Measurements from ENCODE around the gene LRRN4. TPM values are rescaled to one million over a fixed set of nuclear protein-coding genes. Genes with fewer than 3 reads are reported as not detected.
"Not testable (repeated sequence)": the region's sequence is repeated elsewhere in the genome, so short reads cannot be mapped to it uniquely, and the experiment has no call there.

LRRN4 gene
- total and polyA plus RNA-seq, 4 donors: 0.14 to 0.18 (median 0.16) TPM

DNA sequence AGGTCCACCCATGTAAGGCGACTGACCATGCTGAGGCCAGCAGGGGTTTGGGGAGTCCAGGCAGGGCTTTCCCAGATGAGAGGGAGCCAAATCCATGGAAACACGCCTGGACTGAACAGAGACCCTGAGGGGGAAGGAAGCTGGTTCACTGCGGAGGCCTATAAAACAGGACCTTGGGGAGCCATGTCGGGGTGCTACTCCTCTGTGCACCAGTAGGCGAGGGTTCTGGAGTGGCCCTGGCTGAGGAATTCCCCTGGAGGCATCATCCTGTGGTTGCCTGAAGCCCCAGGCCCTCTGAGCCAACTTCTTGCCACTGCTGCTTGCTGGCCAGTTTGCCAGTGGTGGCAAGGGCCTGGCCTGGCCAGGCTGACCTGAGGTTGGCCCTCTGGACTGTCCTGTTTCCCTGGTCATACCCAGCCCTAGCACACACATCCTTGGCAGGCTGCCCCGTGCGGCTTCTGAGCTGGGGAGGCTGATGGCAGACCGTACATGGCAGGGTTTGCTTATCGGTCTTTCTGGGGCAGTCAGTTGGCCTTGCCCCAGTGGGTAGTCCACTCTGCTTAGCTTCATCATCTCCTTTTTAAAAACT, 2.2 kb upstream of the LRRN4 start:
- peaks cover 10 to 25% (median 17%) of the 10 kb centered on the region in 4 donors for H3K4me1 ChIP-seq (ENCODE audit: control insufficient read depth in 4 of 4, insufficient read depth in 4 of 4, low read length in 3 of 4)
- TF ChIP-seq RAD21 (IDR thresholded peaks at IDR 0.05) (no peak), HNF4A (conservative IDR thresholded peaks at IDR 0.05) (peak; percentile 57 to 89), RXRA (IDR thresholded peaks at IDR 0.05) (peak in 1 of 2 donors; percentile 84), YY1 (IDR thresholded peaks at IDR 0.05) (peak; percentile 60)
- TF ChIP-seq, protein P1, sequence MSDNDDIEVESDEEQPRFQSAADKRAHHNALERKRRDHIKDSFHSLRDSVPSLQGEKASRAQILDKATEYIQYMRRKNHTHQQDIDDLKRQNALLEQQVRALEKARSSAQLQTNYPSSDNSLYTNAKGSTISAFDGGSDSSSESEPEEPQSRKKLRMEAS (IDR thresholded peaks at IDR 0.05): peak; percentile 21
- no peaks in the 10 kb centered on the region for H3K9me3 ChIP-seq (ENCODE audit: control insufficient read depth in 4 of 4, low read length in 3 of 4)
- no peak overlapping the region for H3K9ac ChIP-seq (ENCODE audit: low read depth in 1 of 2, low read length in 2 of 2)
- no peak overlapping the region for H3K4me3 ChIP-seq (ENCODE audit: low read depth in 1 of 3, low read length in 3 of 3)
- H3K27ac ChIP-seq (ENCODE audit: low read depth in 1 of 2, low read length in 2 of 2): no peak overlapping the region
- no peak for DNase-seq (ENCODE audit: low spot score)
- no peaks in the 10 kb centered on the region for H3K36me3 ChIP-seq (ENCODE audit: control insufficient read depth in 4 of 4, insufficient read depth in 3 of 4, low read depth in 1 of 4, low read length in 3 of 4)
- peaks cover 0 to 3% (median 0%) of the 10 kb centered on the region in 4 donors for H3K27me3 ChIP-seq (ENCODE audit: control insufficient read depth in 4 of 4, insufficient read depth in 4 of 4, low read length in 3 of 4)
- WGBS: 63% methylated on average over 9 of the region's 9 CpGs

DNA sequence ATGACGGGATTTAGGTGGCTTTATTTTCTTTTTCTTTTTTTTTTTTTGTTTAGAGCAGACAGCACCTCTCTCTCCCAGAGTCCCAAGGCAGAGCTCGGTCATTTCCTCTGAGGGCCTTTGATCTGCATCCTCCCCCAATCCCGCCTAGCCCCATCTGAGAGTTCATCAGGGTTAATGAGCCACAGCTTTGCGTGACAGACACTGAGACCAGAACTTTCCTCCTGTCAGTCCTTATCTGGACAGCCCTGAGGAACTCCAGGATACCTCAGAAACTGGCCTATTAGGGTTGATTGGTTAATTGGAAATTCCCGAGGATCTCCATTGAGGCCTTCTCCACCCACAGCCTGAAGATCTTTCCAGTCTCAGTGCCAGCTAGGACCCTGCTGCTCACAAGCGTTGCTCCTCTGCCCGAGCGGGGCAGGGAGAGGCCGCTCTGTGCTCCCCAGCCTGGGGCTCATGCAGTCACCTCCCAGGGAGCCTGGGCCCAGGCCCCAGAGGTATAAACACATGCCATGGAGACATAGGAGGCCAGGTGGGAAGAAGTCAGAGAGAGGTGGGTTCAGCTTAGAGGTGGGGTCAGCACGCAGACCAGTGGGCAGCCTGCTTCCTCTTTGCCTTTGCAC, 1.4 kb upstream of the LRRN4 start:
- H3K4me3 ChIP-seq (ENCODE audit: low read depth in 1 of 3, low read length in 3 of 3): no peak overlapping the region
- 86% methylated on average over 10 of the region's 10 CpGs for WGBS
- H3K4me1 ChIP-seq (ENCODE audit: control insufficient read depth in 4 of 4, insufficient read depth in 4 of 4, low read length in 3 of 4): peaks cover 10 to 25% (median 17%) of the 10 kb centered on the region in 4 donors
- no peak overlapping the region for H3K27ac ChIP-seq (ENCODE audit: low read depth in 1 of 2, low read length in 2 of 2)
- TF ChIP-seq, protein P2, sequence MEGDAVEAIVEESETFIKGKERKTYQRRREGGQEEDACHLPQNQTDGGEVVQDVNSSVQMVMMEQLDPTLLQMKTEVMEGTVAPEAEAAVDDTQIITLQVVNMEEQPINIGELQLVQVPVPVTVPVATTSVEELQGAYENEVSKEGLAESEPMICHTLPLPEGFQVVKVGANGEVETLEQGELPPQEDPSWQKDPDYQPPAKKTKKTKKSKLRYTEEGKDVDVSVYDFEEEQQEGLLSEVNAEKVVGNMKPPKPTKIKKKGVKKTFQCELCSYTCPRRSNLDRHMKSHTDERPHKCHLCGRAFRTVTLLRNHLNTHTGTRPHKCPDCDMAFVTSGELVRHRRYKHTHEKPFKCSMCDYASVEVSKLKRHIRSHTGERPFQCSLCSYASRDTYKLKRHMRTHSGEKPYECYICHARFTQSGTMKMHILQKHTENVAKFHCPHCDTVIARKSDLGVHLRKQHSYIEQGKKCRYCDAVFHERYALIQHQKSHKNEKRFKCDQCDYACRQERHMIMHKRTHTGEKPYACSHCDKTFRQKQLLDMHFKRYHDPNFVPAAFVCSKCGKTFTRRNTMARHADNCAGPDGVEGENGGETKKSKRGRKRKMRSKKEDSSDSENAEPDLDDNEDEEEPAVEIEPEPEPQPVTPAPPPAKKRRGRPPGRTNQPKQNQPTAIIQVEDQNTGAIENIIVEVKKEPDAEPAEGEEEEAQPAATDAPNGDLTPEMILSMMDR (IDR thresholded peaks at IDR 0.05; ENCODE audit: low read depth, low read length, missing input control): no peak
- no peak for TF ChIP-seq EGR1 (IDR thresholded peaks at IDR 0.05; ENCODE audit: low read depth in 2 of 2)
- TF ChIP-seq, protein P3, sequence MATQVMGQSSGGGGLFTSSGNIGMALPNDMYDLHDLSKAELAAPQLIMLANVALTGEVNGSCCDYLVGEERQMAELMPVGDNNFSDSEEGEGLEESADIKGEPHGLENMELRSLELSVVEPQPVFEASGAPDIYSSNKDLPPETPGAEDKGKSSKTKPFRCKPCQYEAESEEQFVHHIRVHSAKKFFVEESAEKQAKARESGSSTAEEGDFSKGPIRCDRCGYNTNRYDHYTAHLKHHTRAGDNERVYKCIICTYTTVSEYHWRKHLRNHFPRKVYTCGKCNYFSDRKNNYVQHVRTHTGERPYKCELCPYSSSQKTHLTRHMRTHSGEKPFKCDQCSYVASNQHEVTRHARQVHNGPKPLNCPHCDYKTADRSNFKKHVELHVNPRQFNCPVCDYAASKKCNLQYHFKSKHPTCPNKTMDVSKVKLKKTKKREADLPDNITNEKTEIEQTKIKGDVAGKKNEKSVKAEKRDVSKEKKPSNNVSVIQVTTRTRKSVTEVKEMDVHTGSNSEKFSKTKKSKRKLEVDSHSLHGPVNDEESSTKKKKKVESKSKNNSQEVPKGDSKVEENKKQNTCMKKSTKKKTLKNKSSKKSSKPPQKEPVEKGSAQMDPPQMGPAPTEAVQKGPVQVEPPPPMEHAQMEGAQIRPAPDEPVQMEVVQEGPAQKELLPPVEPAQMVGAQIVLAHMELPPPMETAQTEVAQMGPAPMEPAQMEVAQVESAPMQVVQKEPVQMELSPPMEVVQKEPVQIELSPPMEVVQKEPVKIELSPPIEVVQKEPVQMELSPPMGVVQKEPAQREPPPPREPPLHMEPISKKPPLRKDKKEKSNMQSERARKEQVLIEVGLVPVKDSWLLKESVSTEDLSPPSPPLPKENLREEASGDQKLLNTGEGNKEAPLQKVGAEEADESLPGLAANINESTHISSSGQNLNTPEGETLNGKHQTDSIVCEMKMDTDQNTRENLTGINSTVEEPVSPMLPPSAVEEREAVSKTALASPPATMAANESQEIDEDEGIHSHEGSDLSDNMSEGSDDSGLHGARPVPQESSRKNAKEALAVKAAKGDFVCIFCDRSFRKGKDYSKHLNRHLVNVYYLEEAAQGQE (IDR thresholded peaks at IDR 0.05): no peak
- TF ChIP-seq YY1 (IDR thresholded peaks at IDR 0.05): no peak
- no peak for TF ChIP-seq TAF1 (conservative IDR thresholded peaks at IDR 0.05)
- TF ChIP-seq, protein P1 (IDR thresholded peaks at IDR 0.05): no peak
- TF ChIP-seq GABPA (IDR thresholded peaks at IDR 0.05 in 1 of 2, conservative IDR thresholded peaks at IDR 0.05 in 1 of 2): no peak
- no peak for TF ChIP-seq JUND (IDR thresholded peaks at IDR 0.05)
- TF ChIP-seq, protein P4, sequence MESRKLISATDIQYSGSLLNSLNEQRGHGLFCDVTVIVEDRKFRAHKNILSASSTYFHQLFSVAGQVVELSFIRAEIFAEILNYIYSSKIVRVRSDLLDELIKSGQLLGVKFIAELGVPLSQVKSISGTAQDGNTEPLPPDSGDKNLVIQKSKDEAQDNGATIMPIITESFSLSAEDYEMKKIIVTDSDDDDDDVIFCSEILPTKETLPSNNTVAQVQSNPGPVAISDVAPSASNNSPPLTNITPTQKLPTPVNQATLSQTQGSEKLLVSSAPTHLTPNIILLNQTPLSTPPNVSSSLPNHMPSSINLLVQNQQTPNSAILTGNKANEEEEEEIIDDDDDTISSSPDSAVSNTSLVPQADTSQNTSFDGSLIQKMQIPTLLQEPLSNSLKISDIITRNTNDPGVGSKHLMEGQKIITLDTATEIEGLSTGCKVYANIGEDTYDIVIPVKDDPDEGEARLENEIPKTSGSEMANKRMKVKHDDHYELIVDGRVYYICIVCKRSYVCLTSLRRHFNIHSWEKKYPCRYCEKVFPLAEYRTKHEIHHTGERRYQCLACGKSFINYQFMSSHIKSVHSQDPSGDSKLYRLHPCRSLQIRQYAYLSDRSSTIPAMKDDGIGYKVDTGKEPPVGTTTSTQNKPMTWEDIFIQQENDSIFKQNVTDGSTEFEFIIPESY (IDR thresholded peaks at IDR 0.05): no peak
- no peak for TF ChIP-seq SP1 (IDR thresholded peaks at IDR 0.05)
- TF ChIP-seq NR2F2 (IDR thresholded peaks at IDR 0.05): no peak
- TF ChIP-seq HNF4A (conservative IDR thresholded peaks at IDR 0.05): no peak
- H3K9me3 ChIP-seq (ENCODE audit: control insufficient read depth in 4 of 4, low read length in 3 of 4): no peaks in the 10 kb centered on the region
- no peaks in the 10 kb centered on the region for H3K36me3 ChIP-seq (ENCODE audit: control insufficient read depth in 4 of 4, insufficient read depth in 3 of 4, low read depth in 1 of 4, low read length in 3 of 4)
- no peak for DNase-seq (ENCODE audit: low spot score)
- peaks cover 0 to 6% (median 1%) of the 10 kb centered on the region in 4 donors for H3K27me3 ChIP-seq (ENCODE audit: control insufficient read depth in 4 of 4, insufficient read depth in 4 of 4, low read length in 3 of 4)
- H3K9ac ChIP-seq (ENCODE audit: low read depth in 1 of 2, low read length in 2 of 2): no peak overlapping the region

DNA sequence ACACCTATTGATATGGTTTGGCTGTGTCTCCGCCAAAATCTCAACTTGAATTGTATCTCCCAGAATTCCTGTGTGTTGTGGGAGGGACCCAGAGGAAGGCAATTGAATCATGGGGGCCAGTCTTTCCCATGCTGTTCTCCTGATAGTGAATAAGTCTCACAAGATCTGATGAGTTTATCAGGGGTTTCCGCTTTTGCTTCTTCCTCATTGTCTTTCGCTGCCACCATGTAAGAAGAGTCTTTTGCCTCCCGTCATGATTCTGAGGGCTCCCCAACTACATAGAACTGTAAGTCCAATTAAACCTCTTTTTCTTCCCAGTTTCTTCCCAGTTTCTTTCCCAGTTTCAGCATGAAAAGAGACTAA, 810 bp upstream of the LRRN4 start:
- H3K9me3 ChIP-seq (ENCODE audit: control insufficient read depth in 4 of 4, low read length in 3 of 4); H3K4me3 ChIP-seq (ENCODE audit: low read depth in 1 of 3, low read length in 3 of 3); DNase-seq (ENCODE audit: low spot score); H3K9ac ChIP-seq (ENCODE audit: low read depth in 1 of 2, low read length in 2 of 2); H3K27ac ChIP-seq (ENCODE audit: low read depth in 1 of 2, low read length in 2 of 2); H3K27me3 ChIP-seq (ENCODE audit: control insufficient read depth in 4 of 4, insufficient read depth in 4 of 4, low read length in 3 of 4); H3K36me3 ChIP-seq (ENCODE audit: control insufficient read depth in 4 of 4, insufficient read depth in 3 of 4, low read depth in 1 of 4, low read length in 3 of 4): not testable (repeated sequence)
- H3K4me1 ChIP-seq (ENCODE audit: control insufficient read depth in 4 of 4, insufficient read depth in 4 of 4, low read length in 3 of 4): peaks cover 10 to 25% (median 17%) of the 10 kb centered on the region in 4 donors
- WGBS: 82% methylated on average over 4 of the region's 4 CpGs

All from liver (tissue), 9 donors.